SK-N-SH treated with all-trans-retinoic acid at 6 μM for 48 hours (cell line): ENCODE measurements around the gene C20orf96.

ENCODE experiments used
- ATAC-seq: fragments of 200-7000 bp; cut with Tn5 transposase; 3 replicates; pipeline ENCODE4 v1.9.1; 2020; ENCODE audit warnings: mild to moderate bottlenecking, moderate library complexity
- ARNTL ChIP-seq: fragments of 450-650 bp; formaldehyde crosslinking; IDR thresholded peaks from 2 replicates; pipeline ENCODE4 v1.5.0; 2020; ENCODE audit warnings: low read depth, mild to moderate bottlenecking, moderate library complexity, borderline replicate concordance
- BACH2 ChIP-seq: fragments of 250-450 bp; sonication (Bioruptor Pico); IDR thresholded peaks from 2 replicates; pipeline ENCODE4 v1.9.0; 2021; ENCODE audit warnings: mild to moderate bottlenecking, borderline replicate concordance
- CSDC2 ChIP-seq: fragments of 250-450 bp; sonication (Bioruptor Pico); IDR thresholded peaks from 2 replicates; pipeline ENCODE4 v1.5.0; 2020; ENCODE audit warnings: mild to moderate bottlenecking, moderate library complexity
- CSRNP3 ChIP-seq: fragments of 250-450 bp; sonication (Bioruptor Pico); IDR thresholded peaks from 2 replicates; pipeline ENCODE4 v1.5.1; 2021; ENCODE audit warnings: mild to moderate bottlenecking, moderate library complexity
- ESRRG ChIP-seq: fragments of 250-450 bp; sonication (Bioruptor Pico); IDR thresholded peaks from 2 replicates; pipeline ENCODE4 v1.6.1; 2021; ENCODE audit warnings: mild to moderate bottlenecking
- GLIS3 ChIP-seq: fragments of 250-450 bp; sonication (Bioruptor Pico); IDR thresholded peaks from 2 replicates; pipeline ENCODE4 v1.5.0; 2020; ENCODE audit warnings: mild to moderate bottlenecking, moderate library complexity
- ISL1 ChIP-seq: fragments of 250-450 bp; sonication (Bioruptor Pico); IDR thresholded peaks from 2 replicates; pipeline ENCODE4 v2.1.2; 2022; ENCODE audit warnings: mild to moderate bottlenecking, moderate library complexity
- OSR1 ChIP-seq: fragments of 250-450 bp; sonication (Bioruptor Pico); IDR thresholded peaks from 2 replicates; pipeline ENCODE4 v1.8.0; 2022; ENCODE audit warnings: moderate library complexity, mild to moderate bottlenecking, inconsistent platforms
- PATZ1 ChIP-seq: fragments of 250-450 bp; sonication (Bioruptor Pico); IDR thresholded peaks from 2 replicates; pipeline ENCODE4 v1.8.0; 2020; ENCODE audit warnings: mild to moderate bottlenecking, moderate library complexity, borderline replicate concordance
- POU6F1 ChIP-seq: fragments of 250-450 bp; sonication (Bioruptor Pico); IDR thresholded peaks from 2 replicates; pipeline ENCODE4 v1.8.0; 2021; ENCODE audit warnings: low read depth, mild to moderate bottlenecking, moderate library complexity, borderline replicate concordance
- PPARA ChIP-seq: fragments of 250-450 bp; sonication (Bioruptor Pico); IDR thresholded peaks from 2 replicates; pipeline ENCODE4 v1.5.0; 2020; ENCODE audit warnings: mild to moderate bottlenecking, borderline replicate concordance
- RARB ChIP-seq: fragments of 250-450 bp; sonication (Bioruptor Pico); IDR thresholded peaks from 2 replicates; pipeline ENCODE4 v1.8.0; 2021; ENCODE audit warnings: mild to moderate bottlenecking, moderate library complexity
- SNAI2 ChIP-seq: fragments of 250-450 bp; sonication (Bioruptor Pico); IDR thresholded peaks from 2 replicates; pipeline ENCODE4 v1.5.0; 2020; ENCODE audit warnings: mild to moderate bottlenecking, moderate library complexity
- TCF4 ChIP-seq: fragments of 250-450 bp; sonication (Bioruptor Pico); IDR thresholded peaks from 2 replicates; pipeline ENCODE4 v1.8.0; 2021; ENCODE audit warnings: mild to moderate bottlenecking, moderate library complexity, borderline replicate concordance
- TOX ChIP-seq: fragments of 250-450 bp; sonication (Bioruptor Pico); IDR thresholded peaks from 2 replicates; pipeline ENCODE4 v1.8.0; 2021; ENCODE audit warnings: mild to moderate bottlenecking, moderate library complexity, borderline replicate concordance
- TSHZ2 ChIP-seq: fragments of 250-450 bp; sonication (Bioruptor Pico); IDR thresholded peaks from 2 replicates; pipeline ENCODE4 v1.5.0; 2020; ENCODE audit warnings: mild to moderate bottlenecking, moderate library complexity
- ZC3H10 ChIP-seq: fragments of 250-450 bp; sonication (Bioruptor Pico); IDR thresholded peaks from 2 replicates; pipeline ENCODE4 v1.5.1; 2021; ENCODE audit warnings: mild to moderate bottlenecking, moderate library complexity
- ZFP3 ChIP-seq: fragments of 250-450 bp; sonication (Bioruptor Pico); IDR thresholded peaks from 2 replicates; pipeline ENCODE4 v1.5.0; 2020; ENCODE audit warnings: mild to moderate bottlenecking, moderate library complexity
- ZFP30 ChIP-seq: fragments of 450-650 bp; formaldehyde crosslinking; IDR thresholded peaks from 2 replicates; pipeline ENCODE4 v1.5.0; 2022; ENCODE audit warnings: mild to moderate bottlenecking, moderate library complexity
- ZNF565 ChIP-seq: fragments of 450-650 bp; formaldehyde crosslinking; conservative IDR thresholded peaks from 2 replicates; pipeline ENCODE4 v1.5.0; 2020; ENCODE audit warnings: low read depth, mild to moderate bottlenecking, moderate library complexity
- ZNF70 ChIP-seq: fragments of 450-650 bp; formaldehyde crosslinking; IDR thresholded peaks from 2 replicates; pipeline ENCODE4 v1.5.0; 2020; ENCODE audit warnings: mild to moderate bottlenecking, moderate library complexity
- ZNF8 ChIP-seq: fragments of 450-650 bp; formaldehyde crosslinking; IDR thresholded peaks from 2 replicates; pipeline ENCODE4 v1.5.0; 2020; ENCODE audit warnings: mild to moderate bottlenecking, moderate library complexity
- TF ChIP-seq, protein P1 (sequence below): fragments of 250-450 bp; sonication (Bioruptor Pico); IDR thresholded peaks from 2 replicates; pipeline ENCODE4 v1.5.1; 2020; ENCODE audit warnings: low read depth, mild to moderate bottlenecking, moderate library complexity

Gene C20orf96

DNA sequence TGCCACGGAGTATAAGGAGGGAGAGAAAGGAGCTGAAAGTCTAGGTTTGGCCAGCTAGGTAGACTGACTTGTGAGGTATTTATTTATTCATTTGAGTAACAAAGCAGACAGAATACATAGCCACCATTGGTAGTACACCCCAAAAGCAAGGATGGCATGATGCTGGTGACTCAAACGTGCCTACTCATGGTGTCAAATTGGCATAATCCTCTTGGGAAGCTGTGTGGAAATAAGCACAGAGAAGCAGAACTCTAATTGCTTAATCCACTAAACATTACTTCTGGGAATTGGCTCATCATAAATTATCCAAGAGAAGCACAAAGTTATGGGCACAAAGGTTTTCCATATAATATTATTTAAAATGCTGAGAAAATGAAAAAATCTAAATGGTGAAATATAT lies 30.6 kb downstream of the C20orf96 start:
- ATAC-seq = no peak
- TF ChIP-seq PPARA (no peak), SNAI2 (CRISPR knock-in tag) (no peak), TOX (CRISPR knock-in tag) (no peak), PATZ1 (no peak), ZFP3 (no peak), RARB (CRISPR knock-in tag) (no peak), TCF4 (no peak), ZNF565 (CRISPR knock-in tag) (no peak), ZC3H10 (CRISPR knock-in tag) (no peak), GLIS3 (CRISPR knock-in tag) (no peak), ZNF70 (no peak), BACH2 (CRISPR knock-in tag) (no peak), OSR1 (CRISPR knock-in tag) (no peak), ESRRG (CRISPR knock-in tag) (no peak), ISL1 (CRISPR knock-in tag) (no peak), TSHZ2 (CRISPR knock-in tag) (no peak), ARNTL (CRISPR knock-in tag) (no peak), ZNF8 (CRISPR knock-in tag) (no peak), CSDC2 (CRISPR knock-in tag) (no peak)
- TF ChIP-seq, protein P1, sequence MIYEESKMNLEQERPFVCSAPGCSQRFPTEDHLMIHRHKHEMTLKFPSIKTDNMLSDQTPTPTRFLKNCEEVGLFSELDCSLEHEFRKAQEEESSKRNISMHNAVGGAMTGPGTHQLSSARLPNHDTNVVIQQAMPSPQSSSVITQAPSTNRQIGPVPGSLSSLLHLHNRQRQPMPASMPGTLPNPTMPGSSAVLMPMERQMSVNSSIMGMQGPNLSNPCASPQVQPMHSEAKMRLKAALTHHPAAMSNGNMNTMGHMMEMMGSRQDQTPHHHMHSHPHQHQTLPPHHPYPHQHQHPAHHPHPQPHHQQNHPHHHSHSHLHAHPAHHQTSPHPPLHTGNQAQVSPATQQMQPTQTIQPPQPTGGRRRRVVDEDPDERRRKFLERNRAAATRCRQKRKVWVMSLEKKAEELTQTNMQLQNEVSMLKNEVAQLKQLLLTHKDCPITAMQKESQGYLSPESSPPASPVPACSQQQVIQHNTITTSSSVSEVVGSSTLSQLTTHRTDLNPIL (CRISPR knock-in tag) = no peak
- TF ChIP-seq, all 23 proteins: peak for 0

- TF ChIP-seq ZFP30 (CRISPR knock-in tag) (no peak), POU6F1 (no peak), PATZ1 (no peak)
- TF ChIP-seq, all 23 proteins: peak for 0
- peak; percentile 32; the same call in 1 of the 3 replicates for ATAC-seq
Observed at GRCh38 chr20:258963-259362, 31.6 kb downstream of the C20orf96 start.

DNA sequence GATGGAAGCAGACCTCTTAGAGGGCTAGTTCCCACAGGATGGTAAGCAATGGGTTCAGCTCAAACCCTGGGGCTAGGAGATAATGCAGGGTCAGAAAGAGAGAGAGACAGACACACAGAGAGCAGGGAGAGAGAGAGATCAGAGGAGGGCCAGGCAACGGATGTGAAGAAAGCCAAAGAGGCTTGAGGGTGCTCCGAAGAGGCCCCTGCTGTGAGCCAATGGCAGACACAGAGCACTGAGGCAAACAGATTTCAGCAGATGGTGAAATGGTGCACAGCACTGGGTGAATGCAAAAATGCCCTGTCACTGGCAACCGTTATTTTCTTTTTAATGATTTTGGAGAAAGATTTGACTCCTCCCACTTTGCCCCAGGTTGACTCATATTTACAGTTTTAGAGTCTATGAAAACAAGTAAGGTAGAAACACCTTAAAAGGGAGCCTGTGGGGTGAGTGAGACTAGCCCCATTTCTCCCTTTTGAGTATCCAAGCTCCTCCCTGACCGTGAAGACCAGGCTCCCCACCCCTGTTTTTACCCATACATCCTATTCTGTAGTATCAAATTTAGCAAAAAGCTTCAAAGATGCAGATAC lies 32.2 kb downstream of the C20orf96 start:
- no peak for ATAC-seq
- TF ChIP-seq BACH2 (CRISPR knock-in tag) (no peak), ZC3H10 (CRISPR knock-in tag) (no peak), GLIS3 (CRISPR knock-in tag) (no peak), ZNF70 (no peak), TOX (CRISPR knock-in tag) (no peak), PATZ1 (no peak), OSR1 (CRISPR knock-in tag) (no peak), TCF4 (no peak), ZNF565 (CRISPR knock-in tag) (no peak), ZNF8 (CRISPR knock-in tag) (no peak), CSRNP3 (CRISPR knock-in tag) (no peak), ISL1 (CRISPR knock-in tag) (no peak)
- TF ChIP-seq, protein P1 (CRISPR knock-in tag) = no peak
